ENCODE results near the gene VWA5B2.

Gene VWA5B2

DNA sequence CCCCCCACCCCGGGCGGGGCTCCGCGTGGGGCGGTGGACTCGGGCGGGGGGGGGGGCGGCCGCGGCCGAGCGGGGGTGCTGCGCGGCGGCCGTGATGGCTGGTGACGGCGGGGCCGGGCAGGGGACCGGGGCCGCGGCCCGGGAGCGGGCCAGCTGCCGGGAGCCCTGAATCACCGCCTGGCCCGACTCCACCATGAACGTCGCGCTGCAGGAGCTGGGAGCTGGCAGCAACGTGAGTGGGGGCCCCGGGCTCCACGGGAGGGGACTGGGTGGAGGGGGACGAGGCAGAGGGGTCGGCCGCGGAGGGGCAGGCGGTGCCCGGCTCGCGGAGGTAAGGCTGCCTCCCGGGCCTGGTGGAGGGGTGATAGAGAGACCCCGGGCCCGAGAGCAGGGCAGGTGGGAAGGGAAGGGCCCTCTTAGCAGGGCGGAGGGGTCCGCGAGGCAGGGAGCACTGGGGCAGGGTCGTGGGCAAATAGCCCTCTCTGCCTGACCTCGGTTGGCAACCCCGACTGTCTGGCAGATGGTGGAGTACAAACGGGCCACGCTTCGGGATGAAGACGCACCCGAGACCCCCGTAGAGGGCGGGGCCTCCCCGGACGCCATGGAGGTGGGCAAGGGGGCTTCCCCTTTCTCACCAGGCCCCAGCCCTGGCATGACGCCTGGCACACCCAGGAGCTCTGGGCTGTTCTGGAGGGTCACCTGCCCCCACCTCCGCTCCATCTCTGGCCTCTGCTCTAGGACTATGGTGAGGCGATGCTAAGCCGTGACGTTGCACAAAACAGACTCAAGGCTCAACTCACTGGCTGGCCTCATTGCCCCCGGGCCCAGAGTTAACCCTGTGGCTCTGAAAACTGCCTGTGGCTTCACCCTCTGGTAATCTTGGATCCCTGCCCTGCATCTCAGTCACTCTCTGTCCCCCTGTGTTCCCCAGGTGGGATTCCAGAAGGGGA is 46.9 kb downstream of the VWA5B2 start, which contains the start of gene ECE2:
TSS of gene ECE2 (plus strand) at position 62 of the 950 bp plus-strand sequence. CDS start at position 194, 132 bp downstream.
- TF ChIP-seq, protein P1, sequence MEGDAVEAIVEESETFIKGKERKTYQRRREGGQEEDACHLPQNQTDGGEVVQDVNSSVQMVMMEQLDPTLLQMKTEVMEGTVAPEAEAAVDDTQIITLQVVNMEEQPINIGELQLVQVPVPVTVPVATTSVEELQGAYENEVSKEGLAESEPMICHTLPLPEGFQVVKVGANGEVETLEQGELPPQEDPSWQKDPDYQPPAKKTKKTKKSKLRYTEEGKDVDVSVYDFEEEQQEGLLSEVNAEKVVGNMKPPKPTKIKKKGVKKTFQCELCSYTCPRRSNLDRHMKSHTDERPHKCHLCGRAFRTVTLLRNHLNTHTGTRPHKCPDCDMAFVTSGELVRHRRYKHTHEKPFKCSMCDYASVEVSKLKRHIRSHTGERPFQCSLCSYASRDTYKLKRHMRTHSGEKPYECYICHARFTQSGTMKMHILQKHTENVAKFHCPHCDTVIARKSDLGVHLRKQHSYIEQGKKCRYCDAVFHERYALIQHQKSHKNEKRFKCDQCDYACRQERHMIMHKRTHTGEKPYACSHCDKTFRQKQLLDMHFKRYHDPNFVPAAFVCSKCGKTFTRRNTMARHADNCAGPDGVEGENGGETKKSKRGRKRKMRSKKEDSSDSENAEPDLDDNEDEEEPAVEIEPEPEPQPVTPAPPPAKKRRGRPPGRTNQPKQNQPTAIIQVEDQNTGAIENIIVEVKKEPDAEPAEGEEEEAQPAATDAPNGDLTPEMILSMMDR (IDR thresholded peaks at IDR 0.05; ENCODE audit: insufficient read depth, low read depth, low read length, missing control alignments): no peak
- DNase-seq (ENCODE audit: low read depth): no peak
- no peak within 1 kb of the TSS for H3K4me3 ChIP-seq (ENCODE audit: low read depth, low read length)

DNA sequence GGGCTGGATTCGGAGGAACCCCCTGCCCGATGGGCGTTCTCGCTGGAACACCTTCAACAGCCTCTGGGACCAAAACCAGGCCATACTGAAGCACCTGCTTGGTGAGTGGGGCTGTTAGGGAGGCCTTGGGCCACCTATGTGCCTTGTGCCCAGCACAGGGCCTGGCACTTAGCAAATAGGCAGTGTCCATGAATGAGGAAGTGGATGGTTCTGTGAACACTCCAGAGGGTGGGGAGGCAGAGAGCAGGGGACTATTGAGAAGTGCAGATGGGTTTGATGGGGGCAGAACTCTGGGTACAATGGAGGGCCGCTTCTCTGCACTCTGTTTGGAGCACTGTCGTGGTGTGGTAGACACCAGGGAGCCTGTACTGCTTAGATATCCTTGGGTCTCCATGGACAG is 48.0 kb downstream of the VWA5B2 start:
- DNase-seq (ENCODE audit: low read depth): no peak
- H3K4me3 ChIP-seq (ENCODE audit: low read depth, low read length): no peak overlapping the region
- TF ChIP-seq, protein P1 (IDR thresholded peaks at IDR 0.05; ENCODE audit: insufficient read depth, low read depth, low read length, missing control alignments): no peak

DNA sequence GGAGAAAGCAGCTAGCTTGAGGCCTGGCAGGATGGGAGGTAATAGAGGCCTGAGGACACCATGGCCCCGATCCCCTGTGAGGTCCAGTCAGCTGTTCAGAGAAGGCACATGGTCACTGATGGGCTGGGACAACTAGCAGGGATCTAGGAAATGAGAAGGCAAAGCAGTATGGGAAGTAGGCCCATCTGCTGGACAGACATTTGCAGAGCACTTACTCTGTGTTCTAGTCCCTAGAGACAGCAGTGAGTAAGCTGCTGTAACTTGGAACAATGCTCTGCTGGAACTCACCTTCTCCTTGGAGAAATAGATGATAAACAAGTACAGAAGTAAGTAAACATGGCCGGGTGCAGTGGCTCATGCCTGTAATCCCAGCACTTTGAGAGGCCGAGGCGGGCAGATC is 53.6 kb downstream of the VWA5B2 start:
- no peak for DNase-seq (ENCODE audit: low read depth)
- TF ChIP-seq, protein P1 (IDR thresholded peaks at IDR 0.05; ENCODE audit: insufficient read depth, low read depth, low read length, missing control alignments): no peak
- no peak overlapping the region for H3K4me3 ChIP-seq (ENCODE audit: low read depth, low read length)

DNA sequence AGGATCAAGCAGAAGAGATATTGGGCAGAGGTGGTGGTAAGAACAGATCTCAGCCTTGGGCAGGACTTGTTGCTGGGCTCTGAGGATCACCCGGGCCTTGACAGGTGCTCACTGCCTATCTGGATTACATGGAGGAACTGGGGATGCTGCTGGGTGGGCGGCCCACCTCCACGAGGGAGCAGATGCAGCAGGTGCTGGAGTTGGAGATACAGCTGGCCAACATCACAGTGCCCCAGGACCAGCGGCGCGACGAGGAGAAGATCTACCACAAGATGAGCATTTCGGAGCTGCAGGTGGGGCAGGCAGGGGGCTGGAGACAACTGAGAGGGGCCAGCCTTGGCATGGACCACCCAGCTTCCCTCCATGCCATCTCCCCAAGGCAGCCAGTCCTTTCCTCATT is 54.3 kb downstream of the VWA5B2 start:
- TF ChIP-seq, protein P1 (IDR thresholded peaks at IDR 0.05; ENCODE audit: insufficient read depth, low read depth, low read length, missing control alignments): no peak

DNA sequence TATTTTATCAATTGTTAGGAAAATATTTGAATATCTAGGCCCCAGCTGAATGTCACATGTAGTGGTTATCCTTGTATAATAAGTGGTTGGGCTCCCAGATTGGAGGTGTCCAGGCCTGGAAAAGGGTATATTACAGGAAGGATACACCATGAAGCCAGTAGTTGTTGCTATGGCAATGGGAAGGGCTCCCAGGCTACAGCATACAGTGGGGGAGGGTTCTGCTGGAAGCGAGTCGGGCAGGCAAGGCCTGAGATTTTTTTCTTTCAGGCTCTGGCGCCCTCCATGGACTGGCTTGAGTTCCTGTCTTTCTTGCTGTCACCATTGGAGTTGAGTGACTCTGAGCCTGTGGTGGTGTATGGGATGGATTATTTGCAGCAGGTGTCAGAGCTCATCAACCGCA is 55.3 kb downstream of the VWA5B2 start:
- H3K4me3 ChIP-seq (ENCODE audit: low read depth, low read length): no peak overlapping the region
- peak; percentile 22 for DNase-seq (ENCODE audit: low read depth)
- TF ChIP-seq, protein P1 (IDR thresholded peaks at IDR 0.05; ENCODE audit: insufficient read depth, low read depth, low read length, missing control alignments): peak; percentile 31

More for the DNA sequence above, 54.3 kb downstream of the VWA5B2 start:
- no peak overlapping the region for H3K4me3 ChIP-seq (ENCODE audit: low read depth, low read length)
- no peak for DNase-seq (ENCODE audit: low read depth)

- DNase-seq (ENCODE audit: low read depth): peak; percentile 60
- TF ChIP-seq, protein P1 (IDR thresholded peaks at IDR 0.05; ENCODE audit: insufficient read depth, low read depth, low read length, missing control alignments): peak; percentile 73
Measured at GRCh38 chr3:184289426-184289938, 60.1 kb downstream of the VWA5B2 start.

More at GRCh38 chr3:184289426-184289938, 60.1 kb downstream of the VWA5B2 start:
- no peak overlapping the region for H3K4me3 ChIP-seq (ENCODE audit: low read depth, low read length)

All from GM12865 (cell line).